Neural cell (in vitro differentiated cells): ENCODE results near the gene KMO. TPM values are rescaled to one million over a fixed set of nuclear protein-coding genes. Genes with fewer than 3 reads are reported as not detected.

ENCODE experiments used
- H2AFZ ChIP-seq: fragments of 200-600, 300-800 bp; sonication (generic), shearing (Covaris generic); 2 replicates; pipeline ENCODE4 v1.6.0; 2014; ENCODE audit warnings: low read depth, mild to moderate bottlenecking, antibody characterized with exemption, low read length, moderate library complexity
- H3F3A ChIP-seq: fragments of 200-600 bp; shearing (Covaris generic); 2 replicates; pipeline ENCODE4 v1.6.1; 2016; ENCODE audit warnings: mild to moderate bottlenecking, moderate library complexity, mixed read lengths, antibody characterized with exemption, low read length; ENCODE audit not compliant: insufficient read depth, poor library complexity, severe bottlenecking
- H3K27ac ChIP-seq: fragments of 200-600, 300-800 bp; sonication (generic), shearing (Covaris generic); 2 replicates; pipeline ENCODE4 v1.5.1; 2014; ENCODE audit warnings: mild to moderate bottlenecking, low read length, moderate library complexity
- H3K27me3 ChIP-seq: fragments of 300-800, 200-600 bp; sonication (generic), shearing (Covaris generic); 2 replicates; pipeline ENCODE4 v1.6.0; 2014; ENCODE audit warnings: mild to moderate bottlenecking, low read depth, low read length, moderate library complexity; ENCODE audit not compliant: insufficient read depth
- H3K36me3 ChIP-seq: fragments of 300-800, 200-600 bp; sonication (generic), shearing (Covaris generic); 2 replicates; pipeline ENCODE4 v1.5.1; 2014; ENCODE audit warnings: mild to moderate bottlenecking, antibody characterized with exemption, low read length, moderate library complexity; ENCODE audit not compliant: insufficient read depth
- H3K4me2 ChIP-seq: fragments of 300-800, 200-600 bp; sonication (generic), shearing (Covaris generic); 2 replicates; pipeline ENCODE4 v1.6.0; 2014; ENCODE audit warnings: mild to moderate bottlenecking, low read length
- H3K4me3 ChIP-seq: fragments of 300-800, 200-600 bp; sonication (generic), shearing (Covaris generic); 2 replicates; pipeline ENCODE4 v1.5.1; 2014; ENCODE audit warnings: mild to moderate bottlenecking, low read length, moderate library complexity
- H3K79me2 ChIP-seq: fragments of 200-600 bp; shearing (Covaris generic); replicated peaks from 2 replicates; pipeline ENCODE4 v1.6.0; 2014; ENCODE audit warnings: mild to moderate bottlenecking, low read length, moderate library complexity; ENCODE audit not compliant: insufficient read depth
- H3K9ac ChIP-seq: fragments of 300-800, 200-600 bp; sonication (generic), shearing (Covaris generic); 2 replicates; pipeline ENCODE4 v1.6.1; 2016; ENCODE audit warnings: mild to moderate bottlenecking, low read length, mixed read lengths
- H3K9me2 ChIP-seq: fragments of 200-600 bp; shearing (Covaris generic); 2 replicates; pipeline ENCODE4 v1.6.1; 2016; ENCODE audit warnings: mild to moderate bottlenecking, low read length, mixed read lengths; ENCODE audit not compliant: insufficient read depth
- H3K9me3 ChIP-seq: fragments of 200-600, 300-800 bp; sonication (generic), shearing (Covaris generic); 2 replicates; pipeline ENCODE4 v1.6.1; 2016; ENCODE audit warnings: mild to moderate bottlenecking, mixed run types, low read length, moderate library complexity, mixed read lengths
- H4K20me1 ChIP-seq: fragments of 200-600 bp; shearing (Covaris generic); 2 replicates; pipeline ENCODE4 v1.6.1; 2016; ENCODE audit warnings: mild to moderate bottlenecking, mixed run types; ENCODE audit not compliant: insufficient read depth
- CTCF ChIP-seq: fragments of 450-650 bp; IDR thresholded peaks from 2 replicates; pipeline ENCODE4 v1.5.1; 2014; ENCODE audit warnings: antibody characterized with exemption, mild to moderate bottlenecking, moderate library complexity; ENCODE audit not compliant: poor library complexity, severe bottlenecking
- EP300 ChIP-seq: fragments of 450-650 bp; conservative IDR thresholded peaks from 2 replicates; pipeline ENCODE4 v1.6.1; 2014; ENCODE audit warnings: antibody characterized with exemption, mild to moderate bottlenecking, moderate library complexity; ENCODE audit not compliant: poor library complexity, severe bottlenecking
- MXI1 ChIP-seq: fragments of 450-650 bp; conservative IDR thresholded peaks from 2 replicates; pipeline ENCODE4 v1.6.1; 2014; ENCODE audit warnings: antibody characterized with exemption, mild to moderate bottlenecking; ENCODE audit not compliant: poor library complexity, severe bottlenecking
- RAD21 ChIP-seq: fragments of 450-650 bp; conservative IDR thresholded peaks from 2 replicates; pipeline ENCODE4 v1.6.1; 2014; ENCODE audit warnings: antibody characterized with exemption, mild to moderate bottlenecking, moderate library complexity
- REST ChIP-seq: IDR thresholded peaks from 2 replicates; pipeline ENCODE4 v1.6.1; 2012; ENCODE audit warnings: borderline replicate concordance
- SMC3 ChIP-seq: fragments of 450-650 bp; conservative IDR thresholded peaks from 2 replicates; pipeline ENCODE4 v1.6.1; 2014; ENCODE audit warnings: antibody characterized with exemption, mild to moderate bottlenecking, moderate library complexity; ENCODE audit not compliant: poor library complexity
- TAF1 ChIP-seq: IDR thresholded peaks from 2 replicates; pipeline ENCODE4 v1.6.1; 2012; ENCODE audit warnings: low read depth
- polyA plus RNA-seq: library from polyadenylated mRNA; depleted of rRNA; stranded (reverse); fragments of >200 nt; gene quantifications from 2 replicates; pipeline ENCODE4 v1.2.3, GENCODE V29; 2014

The KMO gene
- polyA plus RNA-seq, 1 donor from 2014 or later, result 0.72 TPM

- H3K9me2 ChIP-seq, result no peaks in the 10 kb centered on the region
Observed at GRCh38 chr1:241645199-241645598, 113.0 kb downstream of the KMO start.

More at GRCh38 chr1:241645199-241645598, 113.0 kb downstream of the KMO start:
- no peak overlapping the region for H3K4me3 ChIP-seq
- H2AFZ ChIP-seq, result no peak overlapping the region
- H3K9me3 ChIP-seq, result no peaks in the 10 kb centered on the region
- no peaks in the 10 kb centered on the region for H3F3A ChIP-seq
- H3K9ac ChIP-seq, result no peak overlapping the region
- H3K27ac ChIP-seq, result no peak overlapping the region
- no peaks in the 10 kb centered on the region for H3K27me3 ChIP-seq
- no peaks in the 10 kb centered on the region for H3K79me2 ChIP-seq
- H3K36me3 ChIP-seq, result no peaks in the 10 kb centered on the region
- no peak overlapping the region for H3K4me2 ChIP-seq
- no peak for TF ChIP-seq REST
- TF ChIP-seq MXI1, result no peak
- no peak for TF ChIP-seq EP300
- no peak for TF ChIP-seq CTCF
- no peak for TF ChIP-seq SMC3
- TF ChIP-seq RAD21, result no peak
- no peak for TF ChIP-seq TAF1
- H4K20me1 ChIP-seq, result no peaks in the 10 kb centered on the region

Other genes starting within 250 kb of the KMO start
- gene RGS7, start 175.2 kb upstream of the KMO start, polyA plus RNA-seq, result 22.2 and 24.2 TPM in 2 replicates
- gene FH, start 12.6 kb upstream of the KMO start, polyA plus RNA-seq, result 99.4 and 114 TPM in 2 replicates
- 17.3 and 18.5 TPM in 2 replicates for gene CHML, start 108.0 kb downstream of the KMO start, polyA plus RNA-seq
- gene OPN3, start 108.0 kb downstream of the KMO start, polyA plus RNA-seq, result 0.54 and 2.7 TPM in 2 replicates
- gene WDR64, start 119.9 kb downstream of the KMO start, polyA plus RNA-seq, result 0.21 TPM in 1 of 2 replicates, not detected in the other